Thyroid gland (tissue), 4 donors: Measurements from ENCODE around the gene CSNK2A3. TPM values are rescaled to one million over a fixed set of nuclear protein-coding genes. Genes with fewer than 3 reads are reported as not detected.

ENCODE experiments used
- DNase-seq, 2 donors: peaks; one replicate each; pipeline ENCODE4 v3.0.0-alpha.2; 2019
- H3K27ac ChIP-seq, 3 donors: fragments of 200-600 bp; sonication (generic); 1 replicate in 2 of 3; 2 replicates in 1 of 3; pipeline ENCODE4 v1.5.1; 2016 to 2019; ENCODE audit warnings: mild to moderate bottlenecking in 1 of 3, moderate library complexity in 1 of 3
- H3K27me3 ChIP-seq: fragments of 200-600 bp; sonication (generic); one replicate; pipeline ENCODE4 v1.5.1; 2019
- H3K36me3 ChIP-seq, 2 donors: fragments of 200-600 bp; sonication (generic); one replicate each; pipeline ENCODE4 v1.5.1; 2016 to 2019
- H3K4me1 ChIP-seq, 2 donors: fragments of 200-600 bp; sonication (generic); one replicate each; pipeline ENCODE4 v1.5.1; 2017 to 2019
- H3K4me3 ChIP-seq, 3 donors: fragments of 200-600 bp; sonication (generic); replicated peaks in 1 of 3; 1 replicate in 2 of 3; 2 replicates in 1 of 3; pipeline ENCODE4 v1.5.1; 2016; ENCODE audit warnings: mild to moderate bottlenecking in 1 of 3
- H3K9me3 ChIP-seq: fragments of 200-600 bp; sonication (generic); one replicate; pipeline ENCODE4 v1.5.1; 2017
- POLR2A ChIP-seq, 2 donors: fragments of 450-650 bp; IDR thresholded peaks; one replicate each; pipeline ENCODE4 v1.6.1; 2017; ENCODE audit warnings: antibody characterized with exemption in 2 of 2, mild to moderate bottlenecking in 2 of 2, moderate library complexity in 1 of 2
- WGBS, 2 donors: methylation state at CpG; one replicate each; pipeline ENCODE4 v1.1.5; 2017; 5-methylcytosine and 5-hydroxymethylcytosine counted together
- intact Hi-C: fragments of 100-400 bp; cut with DNase I; formaldehyde crosslinking; loops from one replicate; pipeline ENCODE4 v1.15.1; 2023
- total RNA-seq, 4 donors: library from RNA; depleted of rRNA; stranded (reverse); fragments of >200 nt; gene quantifications; one replicate each; pipeline ENCODE4 v1.2.3, GENCODE V29; 2016
- TF ChIP-seq, protein P1 (sequence below), 6 experiments: fragments of 200-600 bp in 3 of 6; fragments of 450-650 bp in 3 of 6; sonication (generic) in 3 of 6; IDR thresholded peaks; one replicate each; pipeline ENCODE4 v1.5.1; 2016 to 2019; ENCODE audit warnings: antibody characterized with exemption in 6 of 6, mild to moderate bottlenecking in 2 of 6, inconsistent platforms in 1 of 6, moderate library complexity in 1 of 6

CSNK2A3 gene
- total RNA-seq, 4 donors from 2014 or later, result 2.8 to 9.5 (median 3.8) TPM

DNA sequence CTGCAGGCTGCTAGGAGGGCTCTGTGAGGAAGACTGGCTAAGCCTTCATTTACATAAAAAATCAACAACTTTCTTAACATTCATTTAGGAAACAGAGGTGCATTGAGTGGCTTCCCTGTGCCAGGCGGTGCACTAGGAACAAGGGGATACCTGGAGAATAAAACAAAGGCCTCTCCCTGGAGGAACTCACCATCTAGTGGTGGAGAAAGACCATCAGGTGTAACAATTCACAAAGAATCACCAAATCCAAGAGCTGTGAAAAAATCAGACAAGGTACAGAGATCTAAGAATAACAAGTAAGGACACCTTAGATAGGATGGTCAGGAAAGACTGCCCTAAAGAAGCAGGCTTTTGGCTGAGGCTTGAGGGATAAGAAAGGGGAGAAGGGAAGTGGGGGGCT, 40.3 kb downstream of the CSNK2A3 start:
- Histone ChIP-seq H3K36me3 (no peaks in the 10 kb centered on the region), H3K9me3 (no peaks in the 10 kb centered on the region), H3K4me3 (no peak overlapping the region), H3K4me1 (peaks cover 0 to 17% of the 10 kb centered on the region in 2 donors), H3K27ac (no peak overlapping the region), H3K27me3 (no peaks in the 10 kb centered on the region)
- WGBS, 2 donors, result 96 to 100% methylated on average over 1 of the region's 1 CpG
- no peak for DNase-seq
- intact Hi-C loops, result no loop called here
- TF ChIP-seq, protein P1, sequence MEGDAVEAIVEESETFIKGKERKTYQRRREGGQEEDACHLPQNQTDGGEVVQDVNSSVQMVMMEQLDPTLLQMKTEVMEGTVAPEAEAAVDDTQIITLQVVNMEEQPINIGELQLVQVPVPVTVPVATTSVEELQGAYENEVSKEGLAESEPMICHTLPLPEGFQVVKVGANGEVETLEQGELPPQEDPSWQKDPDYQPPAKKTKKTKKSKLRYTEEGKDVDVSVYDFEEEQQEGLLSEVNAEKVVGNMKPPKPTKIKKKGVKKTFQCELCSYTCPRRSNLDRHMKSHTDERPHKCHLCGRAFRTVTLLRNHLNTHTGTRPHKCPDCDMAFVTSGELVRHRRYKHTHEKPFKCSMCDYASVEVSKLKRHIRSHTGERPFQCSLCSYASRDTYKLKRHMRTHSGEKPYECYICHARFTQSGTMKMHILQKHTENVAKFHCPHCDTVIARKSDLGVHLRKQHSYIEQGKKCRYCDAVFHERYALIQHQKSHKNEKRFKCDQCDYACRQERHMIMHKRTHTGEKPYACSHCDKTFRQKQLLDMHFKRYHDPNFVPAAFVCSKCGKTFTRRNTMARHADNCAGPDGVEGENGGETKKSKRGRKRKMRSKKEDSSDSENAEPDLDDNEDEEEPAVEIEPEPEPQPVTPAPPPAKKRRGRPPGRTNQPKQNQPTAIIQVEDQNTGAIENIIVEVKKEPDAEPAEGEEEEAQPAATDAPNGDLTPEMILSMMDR (IDR thresholded peaks at IDR 0.05), result no peak
- TF ChIP-seq POLR2A (IDR thresholded peaks at IDR 0.05), result no peak

DNA sequence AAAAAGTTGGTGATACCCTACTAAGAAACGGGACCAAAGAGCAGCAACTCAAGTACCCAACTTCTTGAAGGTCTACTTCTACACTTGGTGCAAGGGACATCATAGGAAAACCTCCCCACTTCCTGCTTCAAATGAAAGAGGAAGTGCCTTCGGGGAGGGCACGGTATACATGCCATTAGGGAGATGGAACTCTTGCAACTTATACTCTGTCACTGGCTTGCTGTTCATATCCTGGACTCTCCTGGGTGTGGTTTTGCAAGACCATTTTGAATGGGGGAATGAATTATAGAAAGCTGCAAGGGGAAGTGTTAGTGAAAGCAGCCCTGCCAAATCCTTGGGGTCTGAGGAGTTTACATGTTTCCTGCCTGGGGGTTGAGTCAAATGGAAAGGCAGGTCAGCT, 41.9 kb downstream of the CSNK2A3 start:
- Histone ChIP-seq H3K9me3 (no peaks in the 10 kb centered on the region), H3K27ac (no peak overlapping the region), H3K36me3 (no peaks in the 10 kb centered on the region), H3K27me3 (no peaks in the 10 kb centered on the region), H3K4me3 (no peak overlapping the region), H3K4me1 (peaks cover 0 to 17% of the 10 kb centered on the region in 2 donors)
- no peak for TF ChIP-seq POLR2A (IDR thresholded peaks at IDR 0.05)
- TF ChIP-seq, protein P1 (IDR thresholded peaks at IDR 0.05), result no peak
- WGBS, 2 donors, result 69 to 88% methylated on average over 3 of the region's 3 CpGs
- intact Hi-C loops, result no loop called here
- DNase-seq, result no peak

DNA sequence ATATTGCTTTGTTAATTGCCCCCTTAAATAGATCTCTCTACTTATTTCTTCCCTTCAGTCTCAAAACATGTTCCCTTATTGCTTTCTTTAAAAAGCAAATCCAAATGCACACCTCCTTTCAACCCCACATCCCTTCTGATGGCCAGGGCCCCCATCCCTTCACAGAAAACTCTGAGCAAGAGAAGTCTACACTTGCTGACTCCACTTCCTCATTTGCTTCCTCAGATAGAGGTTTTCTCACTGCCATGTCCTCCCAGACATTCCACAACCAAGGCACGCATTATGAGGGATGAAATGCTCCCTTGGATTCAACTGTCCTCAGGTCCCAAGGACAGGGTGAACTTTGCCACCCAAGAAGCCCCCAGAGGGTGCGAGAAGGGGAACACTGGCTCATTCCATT, 43.1 kb downstream of the CSNK2A3 start:
- 96 to 98% methylated on average over 2 of the region's 2 CpGs for WGBS, 2 donors
- intact Hi-C loops, result no loop called here

DNA sequence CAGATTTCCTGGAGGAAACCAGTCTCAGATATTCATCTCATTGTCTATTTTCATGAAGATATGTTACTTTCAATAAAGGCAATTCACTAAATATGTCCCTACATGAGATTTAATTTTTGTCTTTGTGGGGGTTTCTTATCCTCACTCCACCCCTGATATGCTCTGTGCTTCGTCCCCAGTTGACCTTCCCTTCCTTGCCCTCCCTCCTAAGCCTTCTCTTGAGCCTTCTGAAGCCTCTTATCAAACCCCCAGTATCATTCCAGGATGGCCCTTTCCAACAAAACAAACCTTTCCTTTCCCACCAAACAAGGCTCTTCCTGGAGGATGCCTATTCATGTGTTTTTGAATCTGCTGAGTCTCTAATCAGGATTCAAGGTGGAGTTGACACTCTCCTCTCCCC, 44.8 kb downstream of the CSNK2A3 start:
- H3K4me1 ChIP-seq, result peaks cover 0 to 3% of the 10 kb centered on the region in 2 donors
- H3K36me3 ChIP-seq, result no peaks in the 10 kb centered on the region
- no peak overlapping the region for H3K4me3 ChIP-seq
- no peak for DNase-seq
- no peak overlapping the region for H3K27ac ChIP-seq
- TF ChIP-seq POLR2A (IDR thresholded peaks at IDR 0.05), result no peak
- TF ChIP-seq, protein P1 (IDR thresholded peaks at IDR 0.05), result no peak
- intact Hi-C loops, result no loop called here
- H3K9me3 ChIP-seq, result no peaks in the 10 kb centered on the region
- WGBS, 2 donors, result 83 to 89% methylated on average over 1 of the region's 1 CpG
- no peaks in the 10 kb centered on the region for H3K27me3 ChIP-seq

More for the DNA sequence above, 43.1 kb downstream of the CSNK2A3 start:
- TF ChIP-seq, protein P1 (IDR thresholded peaks at IDR 0.05), result no peak
- no peak for TF ChIP-seq POLR2A (IDR thresholded peaks at IDR 0.05)
- Histone ChIP-seq H3K4me3 (no peak overlapping the region), H3K27me3 (no peaks in the 10 kb centered on the region), H3K4me1 (peaks cover 0 to 17% of the 10 kb centered on the region in 2 donors), H3K9me3 (no peaks in the 10 kb centered on the region), H3K36me3 (no peaks in the 10 kb centered on the region), H3K27ac (no peak overlapping the region)
- no peak for DNase-seq

DNA sequence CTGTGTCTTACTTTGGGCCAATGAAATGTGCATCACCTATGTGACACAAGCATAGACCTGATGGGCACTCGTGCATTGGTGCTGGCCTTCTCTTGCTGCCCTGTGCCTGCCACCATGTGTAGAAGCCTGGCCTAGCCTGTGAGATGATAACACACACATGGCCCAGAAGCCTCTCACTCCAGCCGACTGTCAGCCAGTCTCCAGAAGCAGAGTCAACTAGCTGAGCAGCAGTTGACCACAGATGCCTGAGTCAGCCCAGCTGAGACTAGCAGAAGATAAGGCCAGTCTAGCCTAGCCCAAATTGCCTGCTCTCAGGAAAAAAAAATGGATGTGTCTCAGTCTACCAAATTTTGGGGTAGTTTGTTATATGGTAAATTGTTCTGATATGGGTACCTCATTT, 46.2 kb downstream of the CSNK2A3 start:
- no peaks in the 10 kb centered on the region for H3K27me3 ChIP-seq
- H3K4me1 ChIP-seq, result no peaks in the 10 kb centered on the region
- TF ChIP-seq, protein P1 (IDR thresholded peaks at IDR 0.05), result no peak
- TF ChIP-seq POLR2A (IDR thresholded peaks at IDR 0.05), result no peak
- 84 to 86% methylated on average over 1 to 2 of the region's 2 CpGs for WGBS, 2 donors
- no peak for DNase-seq
- no peaks in the 10 kb centered on the region for H3K36me3 ChIP-seq
- no peak overlapping the region for H3K27ac ChIP-seq
- intact Hi-C loops, result no loop called here
- no peak overlapping the region for H3K4me3 ChIP-seq
- no peaks in the 10 kb centered on the region for H3K9me3 ChIP-seq
